ENCODE results near the gene BSPRY.

The BSPRY gene

GRCh38 chr9:113349445-113350094 is at the start of gene BSPRY:
Gene BSPRY (plus strand): TSS chr9:113349541. CDS start chr9:113349580, 39 bp downstream.
- Histone ChIP-seq H3K27me3 (replicated peaks; ENCODE audit: control insufficient read depth, insufficient read depth, low read length) (peaks cover 44% of the 10 kb centered on the region), H3K4me1 (ENCODE audit: control insufficient read depth, insufficient read depth, low read length) (peaks cover 4% of the 10 kb centered on the region), H3K9ac (ENCODE audit: low read length) (no peak within 1 kb of the TSS), H3K9me3 (ENCODE audit: control insufficient read depth, low read length) (no peaks in the 10 kb centered on the region), H3K36me3 (ENCODE audit: control insufficient read depth, insufficient read depth, low read length, severe bottlenecking) (no peaks in the 10 kb centered on the region), H3K4me3 (ENCODE audit: low read length) (peak within 1 kb of the TSS; percentile 62)
- no peak for DNase-seq (ENCODE audit: low read depth)

- DNase-seq (ENCODE audit: low read depth), result no peak
- Histone ChIP-seq H3K27me3 (replicated peaks; ENCODE audit: control insufficient read depth, insufficient read depth, low read length) (peaks cover 15% of the 10 kb centered on the region), H3K9me3 (ENCODE audit: control insufficient read depth, low read length) (no peaks in the 10 kb centered on the region), H3K4me3 (ENCODE audit: low read length) (no peak overlapping the region), H3K4me1 (ENCODE audit: control insufficient read depth, insufficient read depth, low read length) (no peaks in the 10 kb centered on the region), H3K36me3 (ENCODE audit: control insufficient read depth, insufficient read depth, low read length, severe bottlenecking) (no peaks in the 10 kb centered on the region), H3K9ac (ENCODE audit: low read length) (no peak overlapping the region)
Observed at GRCh38 chr9:113299800-113300292, 49.5 kb upstream of the BSPRY start.

- no peak overlapping the region for H3K4me3 ChIP-seq (ENCODE audit: low read length)
- H3K9ac ChIP-seq (ENCODE audit: low read length), result no peak overlapping the region
- no peaks in the 10 kb centered on the region for H3K36me3 ChIP-seq (ENCODE audit: control insufficient read depth, insufficient read depth, low read length, severe bottlenecking)
- DNase-seq (ENCODE audit: low read depth), result no peak
- no peaks in the 10 kb centered on the region for H3K4me1 ChIP-seq (ENCODE audit: control insufficient read depth, insufficient read depth, low read length)
- peaks cover 15% of the 10 kb centered on the region for H3K27me3 ChIP-seq (replicated peaks; ENCODE audit: control insufficient read depth, insufficient read depth, low read length)
- H3K9me3 ChIP-seq (ENCODE audit: control insufficient read depth, low read length), result no peaks in the 10 kb centered on the region
Observed at GRCh38 chr9:113301548-113301947, 47.8 kb upstream of the BSPRY start.

GRCh38 chr9:113302792-113303418 is 46.4 kb upstream of the BSPRY start, which contains the start of gene RNF183:
Gene RNF183 (minus strand): TSS chr9:113303376. CDS start chr9:113298184, 5,192 bp downstream.
- Histone ChIP-seq H3K27me3 (replicated peaks; ENCODE audit: control insufficient read depth, insufficient read depth, low read length) (peaks cover 15% of the 10 kb centered on the region), H3K4me1 (ENCODE audit: control insufficient read depth, insufficient read depth, low read length) (no peaks in the 10 kb centered on the region), H3K9me3 (ENCODE audit: control insufficient read depth, low read length) (no peaks in the 10 kb centered on the region), H3K36me3 (ENCODE audit: control insufficient read depth, insufficient read depth, low read length, severe bottlenecking) (no peaks in the 10 kb centered on the region), H3K9ac (ENCODE audit: low read length) (no peak within 1 kb of the TSS), H3K4me3 (ENCODE audit: low read length) (no peak within 1 kb of the TSS)
- DNase-seq (ENCODE audit: low read depth), result no peak

GRCh38 chr9:113306566-113306965 is 42.8 kb upstream of the BSPRY start:
- no peak overlapping the region for H3K9ac ChIP-seq (ENCODE audit: low read length)
- no peaks in the 10 kb centered on the region for H3K27me3 ChIP-seq (replicated peaks; ENCODE audit: control insufficient read depth, insufficient read depth, low read length)
- no peaks in the 10 kb centered on the region for H3K9me3 ChIP-seq (ENCODE audit: control insufficient read depth, low read length)
- no peaks in the 10 kb centered on the region for H3K36me3 ChIP-seq (ENCODE audit: control insufficient read depth, insufficient read depth, low read length, severe bottlenecking)
- no peak for DNase-seq (ENCODE audit: low read depth)
- no peak overlapping the region for H3K4me3 ChIP-seq (ENCODE audit: low read length)
- no peaks in the 10 kb centered on the region for H3K4me1 ChIP-seq (ENCODE audit: control insufficient read depth, insufficient read depth, low read length)

- no peak for DNase-seq (ENCODE audit: low read depth)
- H3K9ac ChIP-seq (ENCODE audit: low read length), result no peak overlapping the region
- H3K27me3 ChIP-seq (replicated peaks; ENCODE audit: control insufficient read depth, insufficient read depth, low read length), result no peaks in the 10 kb centered on the region
- no peaks in the 10 kb centered on the region for H3K36me3 ChIP-seq (ENCODE audit: control insufficient read depth, insufficient read depth, low read length, severe bottlenecking)
- no peaks in the 10 kb centered on the region for H3K9me3 ChIP-seq (ENCODE audit: control insufficient read depth, low read length)
- no peaks in the 10 kb centered on the region for H3K4me1 ChIP-seq (ENCODE audit: control insufficient read depth, insufficient read depth, low read length)
- H3K4me3 ChIP-seq (ENCODE audit: low read length), result no peak overlapping the region
Observed at GRCh38 chr9:113307396-113307975, 41.9 kb upstream of the BSPRY start.

GRCh38 chr9:113309204-113309813 is 40.0 kb upstream of the BSPRY start:
- peak; percentile 82 for DNase-seq (ENCODE audit: low read depth)
- Histone ChIP-seq H3K27me3 (replicated peaks; ENCODE audit: control insufficient read depth, insufficient read depth, low read length) (no peaks in the 10 kb centered on the region), H3K9me3 (ENCODE audit: control insufficient read depth, low read length) (no peaks in the 10 kb centered on the region), H3K36me3 (ENCODE audit: control insufficient read depth, insufficient read depth, low read length, severe bottlenecking) (no peaks in the 10 kb centered on the region), H3K9ac (ENCODE audit: low read length) (no peak overlapping the region), H3K4me1 (ENCODE audit: control insufficient read depth, insufficient read depth, low read length) (no peaks in the 10 kb centered on the region), H3K4me3 (ENCODE audit: low read length) (no peak overlapping the region)

GRCh38 chr9:113310538-113310937 is 38.8 kb upstream of the BSPRY start:
- DNase-seq (ENCODE audit: low read depth), result no peak
- no peak overlapping the region for H3K9ac ChIP-seq (ENCODE audit: low read length)
- no peaks in the 10 kb centered on the region for H3K27me3 ChIP-seq (replicated peaks; ENCODE audit: control insufficient read depth, insufficient read depth, low read length)
- H3K4me3 ChIP-seq (ENCODE audit: low read length), result no peak overlapping the region
- no peaks in the 10 kb centered on the region for H3K9me3 ChIP-seq (ENCODE audit: control insufficient read depth, low read length)
- no peaks in the 10 kb centered on the region for H3K36me3 ChIP-seq (ENCODE audit: control insufficient read depth, insufficient read depth, low read length, severe bottlenecking)
- H3K4me1 ChIP-seq (ENCODE audit: control insufficient read depth, insufficient read depth, low read length), result no peaks in the 10 kb centered on the region

GRCh38 chr9:113311961-113312360 is 37.4 kb upstream of the BSPRY start:
- no peaks in the 10 kb centered on the region for H3K36me3 ChIP-seq (ENCODE audit: control insufficient read depth, insufficient read depth, low read length, severe bottlenecking)
- H3K9me3 ChIP-seq (ENCODE audit: control insufficient read depth, low read length), result no peaks in the 10 kb centered on the region
- DNase-seq (ENCODE audit: low read depth), result peak; percentile 8

GRCh38 chr9:113313261-113313660 is 36.1 kb upstream of the BSPRY start:
- Histone ChIP-seq H3K9me3 (ENCODE audit: control insufficient read depth, low read length) (no peaks in the 10 kb centered on the region), H3K4me3 (ENCODE audit: low read length) (no peak overlapping the region), H3K4me1 (ENCODE audit: control insufficient read depth, insufficient read depth, low read length) (peaks cover 8% of the 10 kb centered on the region), H3K36me3 (ENCODE audit: control insufficient read depth, insufficient read depth, low read length, severe bottlenecking) (no peaks in the 10 kb centered on the region), H3K27me3 (replicated peaks; ENCODE audit: control insufficient read depth, insufficient read depth, low read length) (no peaks in the 10 kb centered on the region), H3K9ac (ENCODE audit: low read length) (no peak overlapping the region)
- DNase-seq (ENCODE audit: low read depth), result no peak

More at GRCh38 chr9:113311961-113312360, 37.4 kb upstream of the BSPRY start:
- no peaks in the 10 kb centered on the region for H3K4me1 ChIP-seq (ENCODE audit: control insufficient read depth, insufficient read depth, low read length)
- no peaks in the 10 kb centered on the region for H3K27me3 ChIP-seq (replicated peaks; ENCODE audit: control insufficient read depth, insufficient read depth, low read length)
- no peak overlapping the region for H3K4me3 ChIP-seq (ENCODE audit: low read length)
- no peak overlapping the region for H3K9ac ChIP-seq (ENCODE audit: low read length)

GRCh38 chr9:113315231-113315630 is 34.1 kb upstream of the BSPRY start:
- no peaks in the 10 kb centered on the region for H3K27me3 ChIP-seq (replicated peaks; ENCODE audit: control insufficient read depth, insufficient read depth, low read length)
- peaks cover 9% of the 10 kb centered on the region for H3K4me1 ChIP-seq (ENCODE audit: control insufficient read depth, insufficient read depth, low read length)
- no peak for DNase-seq (ENCODE audit: low read depth)

More at GRCh38 chr9:113315231-113315630, 34.1 kb upstream of the BSPRY start:
- Histone ChIP-seq H3K9ac (ENCODE audit: low read length) (no peak overlapping the region), H3K36me3 (ENCODE audit: control insufficient read depth, insufficient read depth, low read length, severe bottlenecking) (no peaks in the 10 kb centered on the region), H3K9me3 (ENCODE audit: control insufficient read depth, low read length) (no peaks in the 10 kb centered on the region), H3K4me3 (ENCODE audit: low read length) (no peak overlapping the region)

Data from adipocyte (in vitro differentiated cells).